HG03097 (cell line): Measurements from ENCODE around the gene APEH.

Experiments
- ATAC-seq: cut with Tn5 transposase; IDR thresholded peaks from one replicate; pipeline ENCODE4 v1.9.1; 2021; ENCODE audit not compliant: unreplicated experiment, low FRiP score

The APEH gene

DNA sequence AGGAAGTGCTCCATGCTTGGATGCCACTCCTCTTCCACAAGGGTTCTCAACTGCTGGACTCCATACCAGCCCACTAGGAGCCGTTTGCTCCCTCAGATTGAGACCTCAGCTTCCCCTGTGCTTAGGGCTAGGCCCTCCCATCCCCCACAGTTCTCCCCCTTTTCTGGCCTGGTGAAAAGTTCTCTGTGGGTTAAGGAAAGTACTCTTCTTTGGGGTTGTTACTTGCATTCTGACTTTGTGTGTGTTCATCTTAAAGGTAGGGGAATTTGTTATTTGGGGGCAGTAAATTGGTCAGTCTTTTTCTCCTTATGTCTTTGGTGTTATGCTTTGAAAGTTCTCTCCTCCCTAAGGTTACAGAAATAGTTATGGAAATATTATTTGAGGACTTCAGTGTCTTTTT, 24.0 kb upstream of the APEH start:
- no peak for ATAC-seq

DNA sequence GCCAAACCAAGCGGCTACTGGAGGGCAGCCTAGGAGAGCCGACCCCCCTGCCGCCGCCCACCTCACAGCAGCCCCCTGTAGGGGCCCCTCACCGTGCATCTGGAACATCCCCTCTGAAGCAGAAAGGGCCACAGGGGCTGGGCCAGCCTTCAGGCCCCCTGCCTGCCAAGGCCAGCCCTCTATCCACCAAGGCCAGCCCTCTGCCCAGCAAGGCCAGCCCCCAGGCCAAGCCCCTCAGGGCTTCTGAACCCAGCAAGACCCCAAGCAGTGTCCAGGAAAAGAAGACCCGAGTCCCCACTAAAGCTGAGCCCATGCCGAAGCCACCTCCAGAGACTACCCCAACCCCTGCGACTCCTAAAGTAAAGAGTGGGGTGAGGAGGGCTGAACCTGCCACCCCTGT, 23.5 kb upstream of the APEH start:
- no peak for ATAC-seq

GRCh38 chr3:49652218-49652902, 21.8 kb upstream of the APEH start:
- ATAC-seq: no peak

GRCh38 chr3:49652903-49653415, 21.2 kb upstream of the APEH start:
- ATAC-seq: no peak

- ATAC-seq: no peak
These were observed 20.5 kb upstream of the APEH start for GRCh38 chr3:49653621-49654020.

GRCh38 chr3:49654176-49654825, 19.9 kb upstream of the APEH start:
- ATAC-seq: no peak

DNA sequence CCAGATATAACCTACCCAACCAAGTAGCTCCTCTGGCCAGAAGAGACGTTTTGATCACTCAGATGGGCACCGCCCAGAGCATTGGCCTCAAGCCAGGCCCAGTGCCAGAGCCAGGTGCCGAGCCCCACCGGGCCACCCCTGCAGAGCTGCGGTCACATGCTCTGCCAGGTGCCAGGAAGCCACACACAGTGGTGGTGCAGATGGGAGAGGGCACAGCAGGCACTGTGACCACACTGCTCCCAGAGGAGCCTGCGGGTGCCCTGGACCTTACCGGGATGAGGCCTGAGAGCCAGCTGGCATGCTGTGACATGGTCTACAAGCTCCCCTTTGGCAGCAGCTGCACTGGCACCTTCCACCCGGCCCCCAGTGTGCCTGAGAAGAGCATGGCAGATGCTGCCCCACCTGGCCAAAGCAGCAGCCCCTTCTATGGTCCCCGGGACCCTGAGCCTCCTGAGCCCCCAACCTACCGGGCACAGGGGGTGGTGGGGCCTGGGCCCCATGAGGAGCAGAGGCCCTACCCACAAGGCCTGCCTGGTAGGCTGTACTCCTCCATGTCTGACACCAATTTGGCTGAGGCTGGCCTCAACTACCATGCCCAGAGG, 19.1 kb upstream of the APEH start:
- no peak for ATAC-seq

DNA sequence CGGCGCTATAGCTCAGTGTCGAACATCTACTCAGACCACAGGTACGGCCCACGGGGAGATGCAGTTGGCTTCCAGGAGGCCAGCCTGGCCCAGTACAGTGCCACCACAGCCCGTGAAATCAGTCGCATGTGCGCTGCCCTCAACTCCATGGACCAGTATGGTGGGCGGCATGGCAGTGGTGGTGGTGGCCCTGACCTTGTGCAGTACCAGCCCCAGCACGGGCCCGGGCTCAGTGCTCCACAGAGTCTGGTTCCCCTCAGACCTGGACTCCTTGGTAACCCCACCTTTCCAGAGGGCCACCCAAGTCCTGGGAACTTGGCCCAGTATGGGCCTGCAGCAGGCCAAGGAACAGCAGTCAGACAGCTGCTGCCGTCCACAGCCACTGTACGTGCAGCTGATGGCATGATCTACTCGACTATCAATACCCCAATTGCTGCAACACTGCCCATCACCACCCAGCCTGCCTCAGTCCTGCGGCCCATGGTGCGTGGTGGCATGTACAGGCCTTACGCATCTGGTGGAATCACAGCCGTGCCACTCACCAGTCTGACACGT, 18.3 kb upstream of the APEH start:
- no peak for ATAC-seq

- ATAC-seq: no peak
These were observed 17.5 kb upstream of the APEH start for GRCh38 chr3:49656541-49657112.

- no peak for ATAC-seq
These were observed 16.8 kb upstream of the APEH start for GRCh38 chr3:49657208-49657915.

- no peak for ATAC-seq
These were observed 15.4 kb upstream of the APEH start for GRCh38 chr3:49658711-49659110.

- no peak for ATAC-seq
These were observed 14.4 kb upstream of the APEH start for GRCh38 chr3:49659756-49660155.

GRCh38 chr3:49661281-49661680, 12.9 kb upstream of the APEH start:
- no peak for ATAC-seq

- ATAC-seq: no peak
These were observed 12.1 kb upstream of the APEH start for GRCh38 chr3:49662021-49662420.

- no peak for ATAC-seq
These were observed 11.3 kb upstream of the APEH start for GRCh38 chr3:49662720-49663413.

GRCh38 chr3:49663831-49664230, 10.3 kb upstream of the APEH start:
- ATAC-seq: no peak

DNA sequence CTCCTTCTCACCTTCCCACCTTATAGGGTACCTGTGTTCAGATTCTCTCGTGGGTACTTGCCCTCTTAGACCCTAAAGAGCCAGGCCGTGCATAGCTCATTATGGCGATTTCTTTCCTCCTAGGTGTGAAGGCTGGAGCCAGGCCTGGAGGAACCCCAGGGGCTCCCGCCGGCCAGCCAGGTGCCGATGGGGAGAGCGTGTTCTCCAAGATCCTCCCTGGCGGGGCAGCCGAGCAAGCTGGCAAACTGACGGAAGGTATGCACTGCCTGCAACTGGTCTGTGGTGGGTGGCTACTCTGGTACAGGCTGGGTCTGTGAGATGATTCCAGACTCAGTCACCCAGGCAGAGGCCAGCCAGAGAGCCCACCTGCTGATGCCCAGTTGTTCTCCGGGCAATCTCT, 9.9 kb upstream of the APEH start:
- no peak for ATAC-seq

DNA sequence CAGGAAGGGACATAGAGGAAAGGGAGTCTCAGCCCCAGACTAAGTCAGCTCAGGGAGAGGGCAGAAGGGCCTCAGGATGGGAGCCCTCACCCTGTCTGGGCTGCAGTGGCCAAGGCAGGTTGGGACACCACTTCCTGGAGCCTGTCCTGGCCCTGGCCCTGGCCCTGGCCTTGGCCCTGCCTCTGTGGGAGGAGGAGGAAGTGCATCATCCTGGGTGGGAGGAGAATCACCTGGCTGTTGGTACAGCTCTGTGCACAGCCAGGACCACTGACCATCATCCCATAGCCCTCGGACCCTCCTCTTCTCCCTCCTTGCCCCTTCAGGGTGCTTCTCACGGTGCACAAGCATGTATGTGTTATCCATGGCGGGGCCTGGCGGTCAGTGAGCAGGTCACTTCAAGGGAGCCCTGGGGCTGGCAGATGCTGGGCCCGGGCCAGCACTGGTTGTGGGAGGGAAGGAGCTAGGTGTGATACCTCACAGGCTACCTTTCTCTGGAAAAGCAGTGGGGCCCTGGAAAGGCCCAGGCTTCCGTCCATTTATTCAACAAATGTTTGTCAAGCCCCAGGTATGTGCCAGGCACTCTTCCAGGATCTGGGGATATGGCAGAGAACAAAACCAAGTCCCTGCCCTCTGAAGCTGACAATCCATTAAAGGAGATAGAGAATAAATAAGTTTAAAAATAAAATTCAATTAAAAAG, 8.2 kb upstream of the APEH start:
- ATAC-seq: no peak

DNA sequence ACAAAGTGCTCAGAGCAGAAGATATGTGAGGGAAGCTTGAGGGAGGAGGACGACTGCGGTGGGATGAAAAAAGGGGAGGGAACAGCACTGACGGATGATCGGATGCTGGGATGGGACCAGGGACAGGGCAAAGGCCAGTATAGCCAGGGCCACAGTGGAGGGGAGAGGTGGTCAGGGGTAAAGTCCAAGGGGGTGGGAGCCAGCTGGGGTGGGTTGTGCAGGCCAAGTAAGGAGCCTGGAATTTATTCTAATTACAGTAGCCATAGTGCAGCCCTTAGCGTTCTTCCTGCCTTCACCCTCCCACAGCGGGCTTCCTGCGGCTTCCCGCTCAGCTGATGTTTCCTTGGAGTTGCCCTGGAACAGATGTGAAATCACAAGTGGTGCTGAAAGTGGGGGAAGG, 7.6 kb upstream of the APEH start:
- no peak for ATAC-seq
